GM19099 (cell line): ENCODE results near the gene MED29.

Source experiments
- POLR2A ChIP-seq: IDR thresholded peaks from 3 replicates; pipeline ENCODE4 v1.6.1; 2011; ENCODE audit warnings: low read depth; ENCODE audit not compliant: insufficient read length; ENCODE audit errors: extremely low read depth

The MED29 gene

GRCh38 chr19:39435499-39436349 is 44.5 kb downstream of the MED29 start, which contains the start of gene RPS16:
Gene RPS16, minus strand, starts transcription at chr19:39435949. Its CDS starts 54 bp downstream, at chr19:39435895.
- TF ChIP-seq POLR2A: peak; percentile 99

GRCh38 chr19:39436350-39436716 is 45.2 kb downstream of the MED29 start:
- no peak for TF ChIP-seq POLR2A

GRCh38 chr19:39438270-39438934 is 47.2 kb downstream of the MED29 start:
- no peak for TF ChIP-seq POLR2A

GRCh38 chr19:39444598-39445195 is 53.5 kb downstream of the MED29 start:
- no peak for TF ChIP-seq POLR2A

GRCh38 chr19:39445196-39446111 is 54.3 kb downstream of the MED29 start, which contains the start of gene SUPT5H:
Gene SUPT5H, plus strand, starts transcription at chr19:39445582. Its CDS starts 309 bp downstream, at chr19:39445891.
- TF ChIP-seq POLR2A: peak; percentile 92

- no peak for TF ChIP-seq POLR2A
Measured at GRCh38 chr19:39446365-39447084, 55.3 kb downstream of the MED29 start.

DNA sequence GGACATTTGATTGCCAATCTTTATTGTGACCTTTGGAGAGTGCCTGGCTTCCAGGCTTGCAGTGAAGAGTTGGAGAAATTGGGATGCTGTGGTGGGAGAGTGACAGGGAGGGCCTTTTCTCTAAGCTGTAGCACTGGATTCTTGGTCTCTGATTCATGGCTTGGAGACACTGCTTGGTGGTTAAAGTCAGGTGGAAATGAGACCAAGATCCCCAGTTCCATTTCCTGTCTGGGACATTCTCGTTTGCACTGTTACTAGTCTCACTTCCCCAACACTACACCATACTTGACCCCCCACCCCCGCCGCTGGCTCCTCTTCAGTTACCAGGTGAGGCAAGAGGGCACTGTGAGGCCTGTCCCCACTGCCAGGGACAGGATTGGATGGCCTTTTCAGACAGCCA is 57.1 kb downstream of the MED29 start:
- no peak for TF ChIP-seq POLR2A

- TF ChIP-seq POLR2A: no peak
Measured at GRCh38 chr19:39449116-39449797, 58.1 kb downstream of the MED29 start.
